ENCODE measurements around the gene TF.
"Not testable (repeated sequence)": the region's sequence is repeated elsewhere in the genome, so short reads cannot be mapped to it uniquely, and the experiment has no call there.

The TF gene

GRCh38 chr3:133745981-133746711 is at the start of gene TF:
Gene TF (plus strand): TSS chr3:133746393. CDS start chr3:133746441, 48 bp downstream.
- in situ Hi-C loops (cut with MboI; ENCODE audit: low sequenced_read_pairs) = no loop called here

GRCh38 chr3:133697960-133698359 is 48.2 kb upstream of the TF start:
- in situ Hi-C loops (cut with MboI; ENCODE audit: low sequenced_read_pairs) = no loop called here

- in situ Hi-C loops (cut with MboI; ENCODE audit: low sequenced_read_pairs) = no loop called here
Observed at GRCh38 chr3:133699467-133699866, 46.7 kb upstream of the TF start.

GRCh38 chr3:133699903-133700302 is 46.3 kb upstream of the TF start:
- in situ Hi-C loops (cut with MboI; ENCODE audit: low sequenced_read_pairs) = no loop called here

GRCh38 chr3:133700351-133700750 is 45.8 kb upstream of the TF start:
- in situ Hi-C loops (cut with MboI; ENCODE audit: low sequenced_read_pairs) = no loop called here

- in situ Hi-C loops (cut with MboI; ENCODE audit: low sequenced_read_pairs) = no loop called here
Observed at GRCh38 chr3:133701435-133702358, 44.5 kb upstream of the TF start.

GRCh38 chr3:133703915-133704314 is 42.3 kb upstream of the TF start:
- in situ Hi-C loops (cut with MboI; ENCODE audit: low sequenced_read_pairs) = no loop called here

- in situ Hi-C loops (cut with MboI; ENCODE audit: low sequenced_read_pairs) = no loop called here
Observed at GRCh38 chr3:133706033-133706432, 40.2 kb upstream of the TF start.

GRCh38 chr3:133709139-133709750 is 36.9 kb upstream of the TF start:
- in situ Hi-C loops (cut with MboI; ENCODE audit: low sequenced_read_pairs) = no loop called here

- in situ Hi-C loops (cut with MboI; ENCODE audit: low sequenced_read_pairs) = no loop called here
Observed at GRCh38 chr3:133711013-133711412, 35.2 kb upstream of the TF start.

- in situ Hi-C loops (cut with MboI; ENCODE audit: low sequenced_read_pairs) = no loop called here
Observed at GRCh38 chr3:133712017-133712416, 34.2 kb upstream of the TF start.

GRCh38 chr3:133713347-133713746 is 32.8 kb upstream of the TF start:
- in situ Hi-C loops (cut with MboI; ENCODE audit: low sequenced_read_pairs) = no loop called here

GRCh38 chr3:133717424-133717823 is 28.8 kb upstream of the TF start:
- in situ Hi-C loops (cut with MboI; ENCODE audit: low sequenced_read_pairs) = no loop called here

GRCh38 chr3:133722935-133723334 is 23.3 kb upstream of the TF start:
- in situ Hi-C loops (cut with MboI; ENCODE audit: low sequenced_read_pairs) = no loop called here

- in situ Hi-C loops (cut with MboI; ENCODE audit: low sequenced_read_pairs) = no loop called here
Observed at GRCh38 chr3:133730993-133731392, 15.2 kb upstream of the TF start.

- in situ Hi-C loops (cut with MboI; ENCODE audit: low sequenced_read_pairs) = not testable (repeated sequence)
Observed at GRCh38 chr3:133732231-133732630, 14.0 kb upstream of the TF start.

- in situ Hi-C loops (cut with MboI; ENCODE audit: low sequenced_read_pairs) = no loop called here
Observed at GRCh38 chr3:133733226-133733625, 13.0 kb upstream of the TF start.

- in situ Hi-C loops (cut with MboI; ENCODE audit: low sequenced_read_pairs) = no loop called here
Observed at GRCh38 chr3:133734305-133734704, 11.9 kb upstream of the TF start.

GRCh38 chr3:133742351-133743091 is 3.7 kb upstream of the TF start:
- in situ Hi-C loops (cut with MboI; ENCODE audit: low sequenced_read_pairs) = no loop called here

- in situ Hi-C loops (cut with MboI; ENCODE audit: low sequenced_read_pairs) = no loop called here
Observed at GRCh38 chr3:133744241-133744640, 2.0 kb upstream of the TF start.

GRCh38 chr3:133745108-133745507 is 1.1 kb upstream of the TF start:
- in situ Hi-C loops (cut with MboI; ENCODE audit: low sequenced_read_pairs) = no loop called here
